H1 (cell line): ENCODE measurements around the gene TAF3. TPM values are rescaled to one million over a fixed set of nuclear protein-coding genes. Genes with fewer than 3 reads are reported as not detected.

Source experiments
- CTCF ChIA-PET: fragments of 300-600 bp; sonication (Branson Sonifier 250); formaldehyde crosslinking; loops from one replicate; lab custom pipeline; 2021; ENCODE audit not compliant: partially characterized antibody; lab: Charles Lee
- POLR2A ChIA-PET: fragments of 300-600 bp; sonication (Branson Sonifier 250); formaldehyde crosslinking; loops from one replicate; lab custom pipeline; 2021; ENCODE audit warnings: inconsistent platforms; ENCODE audit not compliant: partially characterized antibody; lab: Charles Lee
- DNase-seq, 2 experiments: peaks; one replicate each; pipeline versions ENCODE4 v3.0.0 to v3.0.0-alpha.2; 2010 to 2022; ENCODE audit warnings: low spot score in 2 of 2, low read depth in 1 of 2, mixed read lengths in 1 of 2
- FAIRE-seq: peaks from 2 replicates; lab custom pipeline; 2011; peaks lifted over from hg19 to GRCh38; lab: Jason Lieb, UNC
- H2AFZ ChIP-seq: 2 replicates; pipeline ENCODE4 v1.8.1; 2012; ENCODE audit warnings: low read length, inconsistent platforms
- H2AK5ac ChIP-seq: 2 replicates; pipeline ENCODE4 v1.6.1; 2013; ENCODE audit warnings: low read depth, low read length
- H2BK120ac ChIP-seq: replicated peaks from 2 replicates; pipeline ENCODE3; 2013; ENCODE audit warnings: low read depth, low read length, inconsistent platforms
- H2BK12ac ChIP-seq: 2 replicates; pipeline ENCODE4 v1.6.1; 2013; ENCODE audit warnings: low read depth, low read length
- H2BK15ac ChIP-seq: 2 replicates; pipeline ENCODE4 v1.6.1; 2013; ENCODE audit warnings: low read length
- H2BK20ac ChIP-seq: 2 replicates; pipeline ENCODE4 v1.6.1; 2013; ENCODE audit warnings: low read length
- H2BK5ac ChIP-seq: 2 replicates; pipeline ENCODE4 v1.6.1; 2013; ENCODE audit warnings: low read depth, low read length
- H3K14ac ChIP-seq: 2 replicates; pipeline ENCODE4 v1.6.1; 2013; ENCODE audit warnings: inconsistent platforms; ENCODE audit not compliant: insufficient read length
- H3K18ac ChIP-seq: 2 replicates; pipeline ENCODE4 v1.6.1; 2013; ENCODE audit warnings: low read length; ENCODE audit errors: extremely low read depth
- H3K23ac ChIP-seq: 2 replicates; pipeline ENCODE4 v1.6.1; 2013; ENCODE audit warnings: inconsistent platforms; ENCODE audit not compliant: insufficient read length
- H3K23me2 ChIP-seq: 2 replicates; pipeline ENCODE4 v1.6.1; 2013; ENCODE audit warnings: low read depth, low read length
- H3K27ac ChIP-seq: 2 replicates; pipeline ENCODE4 v1.6.1; 2011; ENCODE audit warnings: low read depth, low read length, inconsistent platforms
- H3K27me3 ChIP-seq, 4 experiments: replicated peaks in 1 of 4; 1 replicate in 1 of 4; 2 replicates in 3 of 4; pipeline versions ENCODE4 v1.6.1 to v1.8.1; 2011 to 2013; ENCODE audit warnings: low read length in 3 of 4, mild to moderate bottlenecking in 3 of 4, inconsistent platforms in 2 of 4, mixed read lengths in 2 of 4, moderate library complexity in 1 of 4; ENCODE audit not compliant: control insufficient read depth in 3 of 4, insufficient read depth in 3 of 4; ENCODE audit errors: extremely low read depth in 1 of 4
- H3K36me3 ChIP-seq, 4 experiments: 2 replicates each; pipeline versions ENCODE4 v1.6.1 to v1.8.1; 2011 to 2013; ENCODE audit warnings: mild to moderate bottlenecking in 4 of 4, low read length in 3 of 4, moderate library complexity in 2 of 4, control low read depth in 1 of 4, inconsistent platforms in 1 of 4; ENCODE audit not compliant: insufficient read depth in 4 of 4, control insufficient read depth in 2 of 4
- H3K4ac ChIP-seq: replicated peaks from 2 replicates; pipeline ENCODE3; 2013; ENCODE audit warnings: low read length, low read depth, mixed read lengths, inconsistent platforms; ENCODE audit not compliant: insufficient read length
- H3K4me1 ChIP-seq, 4 experiments: replicated peaks in 1 of 4; 1 replicate in 1 of 4; 2 replicates in 3 of 4; pipeline versions ENCODE4 v1.6.1 to v1.8.1; 2011 to 2013; ENCODE audit warnings: low read length in 3 of 4, inconsistent platforms in 2 of 4, mixed read lengths in 1 of 4; ENCODE audit not compliant: insufficient read depth in 4 of 4, control insufficient read depth in 3 of 4
- H3K4me2 ChIP-seq, 2 experiments: 2 replicates each; pipeline versions ENCODE4 v1.6.1 to v1.8.1; 2011 to 2013; ENCODE audit warnings: low read depth in 2 of 2, low read length in 2 of 2, control low read depth in 1 of 2, inconsistent platforms in 1 of 2, mild to moderate bottlenecking in 1 of 2; ENCODE audit not compliant: insufficient read depth in 1 of 2
- H3K4me3 ChIP-seq, 4 experiments: fragments of 200-600, 300-600 bp in 1 of 4; sonication (generic), shearing (Covaris generic), sonication (Bioruptor Twin) in 1 of 4; 2 replicates each; pipeline versions ENCODE4 v1.5.1 to v1.8.1; 2011 to 2016; ENCODE audit warnings: low read length in 4 of 4, low read depth in 3 of 4, control low read depth in 2 of 4, inconsistent platforms in 2 of 4, mild to moderate bottlenecking in 2 of 4, mixed read lengths in 1 of 4, moderate library complexity in 1 of 4; ENCODE audit not compliant: insufficient read depth in 2 of 4; ENCODE audit errors: extremely low read depth in 1 of 4
- H3K56ac ChIP-seq: replicated peaks from 2 replicates; pipeline ENCODE3; 2013; ENCODE audit warnings: low read depth, mild to moderate bottlenecking, mixed read lengths, low read length, inconsistent platforms; ENCODE audit not compliant: insufficient read length
- H3K79me1 ChIP-seq: 2 replicates; pipeline ENCODE4 v1.6.1; 2013; ENCODE audit warnings: low read depth, low read length, control low read depth
- H3K79me2 ChIP-seq, 2 experiments: 2 replicates each; pipeline versions ENCODE4 v1.6.1 to v1.8.1; 2012 to 2013; ENCODE audit warnings: low read length in 2 of 2, mild to moderate bottlenecking in 2 of 2, inconsistent platforms in 1 of 2; ENCODE audit not compliant: insufficient read depth in 2 of 2, control insufficient read depth in 1 of 2
- H3K9ac ChIP-seq, 4 experiments: replicated peaks in 1 of 4; 1 replicate in 1 of 4; 2 replicates in 3 of 4; pipeline versions ENCODE4 v1.6.1 to v1.8.1; 2011 to 2013; ENCODE audit warnings: low read depth in 3 of 4, low read length in 3 of 4, control low read depth in 2 of 4, mild to moderate bottlenecking in 2 of 4, moderate library complexity in 2 of 4, inconsistent platforms in 1 of 4; ENCODE audit errors: extremely low read depth in 1 of 4
- H3K9me3 ChIP-seq, 2 experiments: 2 replicates each; pipeline versions ENCODE4 v1.6.1 to v1.8.1; 2012 to 2013; ENCODE audit warnings: mild to moderate bottlenecking in 2 of 2, moderate library complexity in 2 of 2, control low read depth in 1 of 2, inconsistent platforms in 1 of 2, low read depth in 1 of 2, low read length in 1 of 2, mixed read lengths in 1 of 2; ENCODE audit not compliant: insufficient read depth in 2 of 2
- H4K20me1 ChIP-seq, 2 experiments: replicated peaks in 1 of 2; 2 replicates each; pipeline versions ENCODE3 to v1.8.1; 2011 to 2013; ENCODE audit warnings: inconsistent platforms in 2 of 2, low read length in 2 of 2, mild to moderate bottlenecking in 1 of 2; ENCODE audit not compliant: insufficient read depth in 2 of 2, control insufficient read depth in 1 of 2
- H4K5ac ChIP-seq: 2 replicates; pipeline ENCODE4 v1.6.1; 2013; ENCODE audit warnings: low read length, low read depth, mixed read lengths, inconsistent platforms; ENCODE audit not compliant: insufficient read length
- H4K8ac ChIP-seq: 2 replicates; pipeline ENCODE4 v1.8.0; 2013; ENCODE audit warnings: mild to moderate bottlenecking, moderate library complexity, low read length, inconsistent platforms; ENCODE audit not compliant: insufficient read depth; ENCODE audit errors: extremely low read depth
- H4K91ac ChIP-seq: replicated peaks from 2 replicates; pipeline ENCODE3; 2013; ENCODE audit warnings: low read length, mixed read lengths, inconsistent platforms; ENCODE audit not compliant: insufficient read length
- BACH1 ChIP-seq: IDR thresholded peaks from 2 replicates; pipeline ENCODE4 v1.6.1; 2012; ENCODE audit warnings: low read length, improper control_type of control experiment
- BRCA1 ChIP-seq: IDR thresholded peaks from 2 replicates; pipeline ENCODE4 v1.6.1; 2012; ENCODE audit warnings: low read depth, low read length, improper control_type of control experiment
- CBX8 ChIP-seq: fragments of 300-800, 300-1000 bp; sonication (generic); IDR thresholded peaks from 2 replicates; pipeline ENCODE4 v1.7.1; 2016; ENCODE audit warnings: low read depth, low read length, borderline replicate concordance
- CHD2 ChIP-seq: IDR thresholded peaks from 2 replicates; pipeline ENCODE4 v1.6.1; 2012; ENCODE audit warnings: low read length, improper control_type of control experiment
- EGR1 ChIP-seq: IDR thresholded peaks from 2 replicates; pipeline ENCODE4 v1.6.1; 2011; ENCODE audit warnings: low read depth, low read length, borderline replicate concordance
- GTF2F1 ChIP-seq: IDR thresholded peaks from 2 replicates; pipeline ENCODE4 v1.6.1; 2012; ENCODE audit warnings: low read depth, low read length, improper control_type of control experiment, borderline replicate concordance
- SIN3A ChIP-seq, 2 experiments: IDR thresholded peaks in 1 of 2; conservative IDR thresholded peaks in 1 of 2; 2 replicates each; pipeline ENCODE4 v1.6.1; 2011 to 2012; ENCODE audit warnings: low read length in 2 of 2, improper control_type of control experiment in 1 of 2, low read depth in 1 of 2, mild to moderate bottlenecking in 1 of 2
- SIX5 ChIP-seq: IDR thresholded peaks from 2 replicates; pipeline ENCODE4 v1.6.1; 2011; ENCODE audit warnings: mild to moderate bottlenecking, low read depth, low read length
- SP4 ChIP-seq: IDR thresholded peaks from 2 replicates; pipeline ENCODE4 v1.6.1; 2012; ENCODE audit warnings: low read length, inconsistent platforms
- SUZ12 ChIP-seq: fragments of 200-600 bp; sonication (generic); IDR thresholded peaks from 2 replicates; pipeline ENCODE4 v1.6.1; 2012; ENCODE audit warnings: mild to moderate bottlenecking, inconsistent platforms, low read length, moderate library complexity, mixed read lengths
- TAF1 ChIP-seq: IDR thresholded peaks from 2 replicates; pipeline ENCODE4 v1.6.1; 2011; ENCODE audit warnings: mild to moderate bottlenecking, low read depth, low read length
- TAF7 ChIP-seq: optimal IDR thresholded peaks from 2 replicates; pipeline ENCODE3; 2011; ENCODE audit warnings: low read depth, mild to moderate bottlenecking, inconsistent platforms, low read length, moderate library complexity, borderline replicate concordance
- TCF12 ChIP-seq: IDR thresholded peaks from 2 replicates; pipeline ENCODE4 v1.6.1; 2011; ENCODE audit warnings: low read depth, mild to moderate bottlenecking, low read length
- ZNF274 ChIP-seq: IDR thresholded peaks from 2 replicates; pipeline ENCODE4 v1.7.0; 2012; ENCODE audit warnings: low read length, borderline replicate concordance; ENCODE audit errors: extremely low read depth
- WGBS, 2 experiments: shearing (Covaris generic) in 1 of 2; methylation state at CpG; one replicate each; pipeline versions ENCODE4 v1.1.6 to v1.1.7; 2013 to 2015; ENCODE audit warnings: low lambda C conversion rate in 2 of 2, mixed read lengths in 2 of 2, inconsistent platforms in 1 of 2, low coverage in 1 of 2, missing lambda C conversion rate in 1 of 2; ENCODE audit not compliant: insufficient replicate concordance in 2 of 2, insufficient coverage in 1 of 2, insufficient read length in 1 of 2; ENCODE audit errors: extremely low coverage in 1 of 2, missing lambda C conversion rate in 1 of 2; 5-methylcytosine and 5-hydroxymethylcytosine counted together
- polyA plus RNA-seq, 7 experiments: library from polyadenylated mRNA; depleted of rRNA in 3 of 7; stranded (reverse) in 5 of 7; unstranded in 2 of 7; fragments of >200 nt in 5 of 7; fragments of 200-250 nt in 2 of 7; gene quantifications; 1 replicate in 5 of 7; 2 replicates in 1 of 7; 4 replicates in 1 of 7; pipeline versions ENCODE4 v1.2.1 to v1.2.3, GENCODE V29; 2011 to 2013; ENCODE audit warnings: missing spikeins in 2 of 7, mixed read lengths in 2 of 7
- total RNA-seq: library from RNA; stranded (reverse); fragmentation: NEBNext Ultra II Directional; extraction: Animal tissue kit (Norgen Biotek cat#: 25700); gene quantifications from 2 replicates; pipeline ENCODE4 v1.2.1, GENCODE V29; 2021
- TF ChIP-seq, protein P1 (sequence below): IDR thresholded peaks from 2 replicates; pipeline ENCODE4 v1.6.1; 2012; ENCODE audit warnings: inconsistent platforms

TAF3 gene
- total and polyA plus RNA-seq, 2 of the 8 experiments (the other 6 are each of a cell fraction or from before 2014, with no cell fraction given), result 1.5 to 11.2 TPM

- H3K4me3 ChIP-seq, result no peak overlapping the region
- DNase-seq (no peak), FAIRE-seq (no peak)
- no peaks in the 10 kb centered on the region for H3K4me1 ChIP-seq
- WGBS, 2 experiments, result 83% methylated on average over 2 of the region's 2 CpGs; no CpG with 5 or more reads in 1 of the 2 experiments
- H3K14ac ChIP-seq, result no peak overlapping the region
- no peak overlapping the region for H3K56ac ChIP-seq
- H2AK5ac ChIP-seq, result no peak overlapping the region
- no peaks in the 10 kb centered on the region for H3K9me3 ChIP-seq
- no peak overlapping the region for H3K18ac ChIP-seq
- no peak overlapping the region for H3K9ac ChIP-seq
- H2BK12ac ChIP-seq, result no peak overlapping the region
- H4K8ac ChIP-seq, result no peak overlapping the region
- CTCF ChIA-PET, result interaction anchor here (1.2 to 1.3 kb wide), 2 partner anchors 10 to 256 kb away, joined by 3 to 4 read pairs; no protein-coding TSS in a partner anchor
- H2AFZ ChIP-seq, result no peak overlapping the region
- no peak overlapping the region for H4K5ac ChIP-seq
- POLR2A ChIA-PET, result no interaction called here
- no peaks in the 10 kb centered on the region for H3K79me1 ChIP-seq
- H2BK20ac ChIP-seq, result no peak overlapping the region
- no peaks in the 10 kb centered on the region for H3K79me2 ChIP-seq
- no peaks in the 10 kb centered on the region for H4K20me1 ChIP-seq
- TF ChIP-seq SIX5 (no peak), TCF12 (no peak), BRCA1 (no peak), CHD2 (no peak), ZNF274 (no peak), TAF7 (no peak), CBX8 (no peak), SP4 (no peak), TAF1 (no peak), EGR1 (no peak), SUZ12 (no peak), BACH1 (no peak), SIN3A (conservative IDR thresholded peaks at IDR 0.05 in 1 of 2, IDR thresholded peaks at IDR 0.05 in 1 of 2; ENCODE audit: low read depth in 1 of 2, low read length in 2 of 2) (no peak), GTF2F1 (no peak)
- TF ChIP-seq, protein P1, sequence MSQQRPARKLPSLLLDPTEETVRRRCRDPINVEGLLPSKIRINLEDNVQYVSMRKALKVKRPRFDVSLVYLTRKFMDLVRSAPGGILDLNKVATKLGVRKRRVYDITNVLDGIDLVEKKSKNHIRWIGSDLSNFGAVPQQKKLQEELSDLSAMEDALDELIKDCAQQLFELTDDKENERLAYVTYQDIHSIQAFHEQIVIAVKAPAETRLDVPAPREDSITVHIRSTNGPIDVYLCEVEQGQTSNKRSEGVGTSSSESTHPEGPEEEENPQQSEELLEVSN, result no peak
- no peak overlapping the region for H2BK120ac ChIP-seq
- H2BK5ac ChIP-seq, result no peak overlapping the region
- no peaks in the 10 kb centered on the region for H3K27me3 ChIP-seq
- no peaks in the 10 kb centered on the region for H3K23me2 ChIP-seq
- no peak overlapping the region for H3K4ac ChIP-seq
- H3K36me3 ChIP-seq, result no peaks in the 10 kb centered on the region
- no peak overlapping the region for H4K91ac ChIP-seq
- no peak overlapping the region for H2BK15ac ChIP-seq
- H3K27ac ChIP-seq, result no peak overlapping the region
- no peak overlapping the region for H3K23ac ChIP-seq
- no peak overlapping the region for H3K4me2 ChIP-seq
Measured at GRCh38 chr10:8023851-8024250, 205.5 kb downstream of the TAF3 start.
